Daoy (cell line): ENCODE measurements around the gene CSTPP1. TPM values are rescaled to one million over a fixed set of nuclear protein-coding genes. Genes with fewer than 3 reads are reported as not detected.
"Not testable (repeated sequence)": the region's sequence is repeated elsewhere in the genome, so short reads cannot be mapped to it uniquely, and the experiment has no call there.

Experiments used
- DNase-seq: peaks from one replicate; pipeline ENCODE4 v3.0.0-alpha.2; 2015; ENCODE audit warnings: low read depth
- total RNA-seq: library from RNA; depleted of rRNA; stranded (reverse); fragments of >200 nt; shearing (Covaris generic); gene quantifications from 2 replicates; pipeline ENCODE4 v1.2.3, GENCODE V29; 2014

Gene CSTPP1
- total RNA-seq, 1 experiment from 2014 or later = 16.1 TPM

GRCh38 chr11:47099214-47099917, 162.8 kb downstream of the CSTPP1 start:
- no peak for DNase-seq

- no peak for DNase-seq
These were observed 163.4 kb downstream of the CSTPP1 start for GRCh38 chr11:47099918-47100315.

DNA sequence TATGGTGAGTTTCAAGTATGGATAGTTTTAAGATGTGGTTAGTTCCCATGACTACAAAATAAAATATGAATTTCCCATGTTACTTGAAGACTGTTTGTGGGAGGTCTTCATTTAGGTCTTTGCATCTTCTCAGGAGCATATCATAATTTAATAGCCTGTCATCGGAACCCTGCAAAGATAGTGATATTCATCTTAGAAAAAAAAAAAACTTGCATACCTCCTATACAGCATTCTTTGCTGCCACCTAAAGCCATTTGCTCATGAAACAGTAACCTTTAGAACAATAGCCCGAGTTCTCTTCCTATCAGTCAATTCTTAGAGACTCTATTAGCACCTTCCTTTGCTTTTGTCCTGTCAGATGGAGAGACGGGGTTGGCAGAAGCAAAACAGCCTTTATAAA, 164.8 kb downstream of the CSTPP1 start:
- DNase-seq = no peak

DNA sequence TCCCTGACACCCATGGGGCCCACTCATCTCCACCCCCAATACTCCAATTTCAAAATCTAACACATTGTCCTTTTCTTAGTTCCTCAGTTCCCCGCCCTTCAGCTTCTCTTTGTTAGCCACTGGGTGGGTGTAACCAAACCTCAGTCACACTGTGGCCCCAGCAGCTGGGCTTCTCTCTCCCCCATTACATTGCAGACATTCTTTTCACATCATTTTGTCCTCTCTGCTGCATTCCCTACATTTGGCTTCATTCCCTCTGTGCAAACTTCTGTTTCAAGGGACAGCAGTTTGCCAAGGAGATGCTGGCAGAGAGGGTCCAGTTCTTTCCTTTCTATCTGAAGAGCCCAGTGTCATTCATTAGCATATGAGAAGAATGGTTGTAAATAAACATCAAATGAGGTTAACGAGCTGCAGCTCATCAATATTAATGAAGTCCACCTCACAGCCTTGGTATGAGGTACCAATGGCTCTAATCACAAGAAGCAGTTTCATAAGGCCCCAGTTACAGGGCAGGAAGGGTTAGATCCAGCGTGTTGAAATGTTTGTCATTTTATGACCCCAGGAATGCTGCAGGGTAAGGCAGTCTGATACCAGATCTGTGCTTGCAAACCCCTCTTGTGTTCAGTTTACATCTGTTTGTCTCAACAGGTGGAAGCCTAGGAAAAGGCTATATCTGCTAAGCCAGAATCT, 167.8 kb downstream of the CSTPP1 start:
- DNase-seq = no peak

- DNase-seq = no peak
These were observed 169.0 kb downstream of the CSTPP1 start for GRCh38 chr11:47105541-47105940.

DNA sequence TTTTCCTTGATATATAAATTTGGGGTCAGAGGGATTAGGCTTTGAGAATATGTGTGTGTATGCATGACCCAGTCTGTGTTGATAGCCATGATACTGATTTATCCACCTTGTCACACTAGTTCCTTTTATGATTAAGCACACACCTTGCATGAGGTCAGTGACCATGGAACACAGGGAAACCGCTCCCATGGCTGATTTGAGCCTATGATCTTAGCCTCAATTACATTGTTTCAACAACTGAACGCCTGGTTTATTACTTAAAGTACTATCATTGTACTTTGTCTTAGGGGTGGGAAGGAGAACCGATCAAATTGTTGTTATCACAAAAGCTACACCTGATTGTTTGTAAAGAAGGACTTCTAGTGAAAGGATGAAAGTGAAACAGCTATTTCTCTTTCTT, 169.4 kb downstream of the CSTPP1 start:
- DNase-seq = no peak

DNA sequence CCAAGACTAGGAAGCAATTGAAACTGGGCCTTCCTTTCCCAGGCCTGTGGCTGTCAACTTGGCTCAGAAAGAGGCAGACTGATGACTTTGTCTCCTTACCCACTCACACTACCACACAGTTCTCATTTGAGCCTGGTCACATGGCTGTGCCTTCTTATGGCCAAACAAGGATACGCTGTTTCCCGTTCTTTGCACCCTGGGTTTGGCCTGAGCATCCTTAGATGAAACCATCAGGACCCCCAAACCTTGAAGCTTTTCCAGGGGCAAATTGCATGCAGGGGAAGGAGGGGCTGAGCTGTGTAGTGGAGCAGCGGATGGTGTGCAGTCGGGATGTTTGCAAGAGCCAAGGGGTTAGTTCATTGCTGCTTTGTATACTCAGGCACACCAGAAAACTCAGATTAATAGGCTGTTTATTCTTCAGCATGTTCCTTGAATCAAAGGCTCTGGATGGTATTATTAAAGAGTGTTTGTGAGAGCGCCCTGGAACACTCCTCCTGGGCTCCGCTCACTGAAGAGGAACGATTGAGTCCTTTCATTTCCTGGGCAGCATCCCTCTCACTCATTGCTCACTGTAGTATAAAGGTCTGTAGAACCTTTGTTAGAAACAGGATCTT, 170.3 kb downstream of the CSTPP1 start:
- no peak for DNase-seq

- DNase-seq = no peak
These were observed 171.2 kb downstream of the CSTPP1 start for GRCh38 chr11:47107744-47108143.

DNA sequence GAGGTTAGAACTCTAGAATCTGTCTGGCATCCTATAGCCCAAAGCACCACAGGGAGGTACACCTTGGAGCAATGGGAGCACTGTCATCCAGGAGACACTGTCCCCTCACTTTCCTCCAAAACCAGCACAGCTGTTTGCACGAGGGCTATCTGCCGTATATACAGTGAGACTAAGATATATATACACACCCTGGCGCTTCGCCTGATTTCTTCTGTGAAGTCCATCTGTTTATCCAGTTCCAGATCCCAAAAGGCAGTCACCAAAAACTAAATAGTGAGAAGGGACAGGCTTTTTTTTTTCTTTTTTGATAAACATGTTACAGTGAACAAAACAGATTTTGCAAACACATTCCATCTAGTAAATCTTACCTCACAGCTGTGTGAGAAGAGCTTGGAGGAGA, 171.7 kb downstream of the CSTPP1 start:
- no peak for DNase-seq

DNA sequence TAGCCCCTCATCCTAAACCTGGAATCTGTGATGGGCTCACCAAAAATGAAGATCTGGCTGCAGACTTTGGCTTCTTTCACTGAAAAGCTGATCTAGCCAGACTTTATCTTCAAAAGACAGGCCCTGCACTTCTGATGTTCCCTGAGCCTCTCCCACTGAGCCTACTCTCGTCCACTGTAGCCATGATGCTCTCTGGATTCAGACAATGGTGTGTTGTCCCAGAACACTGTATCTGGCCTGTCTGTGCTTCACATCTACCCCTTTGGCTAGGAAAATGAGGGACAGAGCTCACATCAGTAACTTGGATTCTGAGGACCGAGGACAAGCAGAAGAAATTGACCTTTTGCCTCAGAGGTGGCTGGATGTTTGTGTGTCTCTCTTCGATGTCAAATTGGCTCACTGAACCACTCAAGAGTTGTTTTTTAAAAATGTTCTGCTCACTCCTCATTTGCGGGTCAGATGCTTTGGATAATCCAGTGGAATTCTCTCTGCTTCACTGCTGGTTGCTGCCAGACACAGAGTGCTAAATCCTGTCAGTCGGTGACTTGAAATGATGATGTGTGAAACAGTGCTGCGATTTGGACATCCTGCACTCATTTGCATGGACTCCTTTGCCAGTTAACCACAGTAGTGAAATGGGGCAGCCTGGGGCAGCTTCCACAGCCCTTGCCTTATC, 172.6 kb downstream of the CSTPP1 start:
- DNase-seq = no peak

DNA sequence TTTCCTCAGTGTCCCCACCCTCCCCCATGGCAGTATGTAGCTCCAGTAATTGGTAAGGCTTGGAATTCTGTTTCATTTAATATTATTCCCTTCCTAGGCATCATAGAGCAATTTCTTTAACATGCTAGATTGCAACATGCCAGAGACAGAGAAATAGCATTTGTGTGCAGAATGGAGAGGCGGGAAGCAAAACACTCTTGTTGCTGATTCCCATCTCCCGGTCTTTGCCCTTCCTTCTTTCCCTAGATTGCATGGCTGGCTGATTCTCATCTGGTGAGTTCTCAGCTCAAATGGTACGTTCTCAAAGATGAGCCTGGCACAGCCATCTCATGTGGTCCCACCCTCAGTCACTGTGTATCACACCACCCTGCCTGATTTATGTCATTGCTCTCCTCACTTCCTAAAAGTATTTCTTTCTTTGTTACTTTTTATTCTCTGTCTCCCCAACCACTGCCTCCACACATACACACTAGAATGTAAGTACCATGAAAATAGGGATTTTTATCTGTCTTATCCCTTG, 173.2 kb downstream of the CSTPP1 start:
- no peak for DNase-seq

- DNase-seq = no peak
These were observed 174.8 kb downstream of the CSTPP1 start for GRCh38 chr11:47111318-47111804.

DNA sequence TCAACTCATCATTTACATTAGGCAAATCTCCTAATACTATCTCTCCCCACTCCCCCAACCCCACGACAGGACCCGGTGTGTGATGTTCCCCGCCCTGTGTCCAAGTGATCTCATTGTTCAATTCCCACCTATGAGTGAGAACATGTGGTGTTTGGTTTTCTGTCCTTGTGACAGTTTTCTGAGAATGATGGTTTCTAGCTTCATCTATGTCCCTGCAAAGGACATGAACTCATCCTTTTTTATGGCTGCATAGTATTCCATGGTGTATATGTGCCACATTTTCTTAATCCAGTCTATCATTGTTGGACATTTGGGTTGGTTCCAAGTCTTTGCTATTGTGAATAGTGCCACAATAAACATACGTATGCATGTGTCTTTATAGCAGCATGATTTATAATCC, 176.4 kb downstream of the CSTPP1 start:
- not testable (repeated sequence) for DNase-seq

- DNase-seq = not testable (repeated sequence)
These were observed 182.6 kb downstream of the CSTPP1 start for GRCh38 chr11:47118958-47119688.

DNA sequence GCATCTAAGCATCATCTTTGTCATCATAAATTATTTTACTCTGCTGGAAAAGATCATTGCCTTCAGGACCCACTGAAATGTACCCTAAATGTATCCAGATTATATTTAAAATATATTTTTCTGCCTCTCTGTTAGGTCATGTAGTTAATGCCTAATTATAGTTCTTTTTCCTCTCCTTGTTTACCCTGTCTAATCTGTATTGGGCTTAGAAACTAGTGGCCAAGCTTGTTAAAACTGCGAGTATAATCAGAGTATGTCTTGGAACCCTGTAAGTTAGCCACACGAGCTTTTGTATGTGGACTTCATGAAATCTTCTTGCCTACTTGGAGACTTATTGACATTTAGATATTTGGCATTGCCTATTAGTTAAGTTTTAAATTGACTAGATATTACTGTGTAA, 184.5 kb downstream of the CSTPP1 start:
- no peak for DNase-seq

- no peak for DNase-seq
These were observed 185.2 kb downstream of the CSTPP1 start for GRCh38 chr11:47121731-47122130.

DNA sequence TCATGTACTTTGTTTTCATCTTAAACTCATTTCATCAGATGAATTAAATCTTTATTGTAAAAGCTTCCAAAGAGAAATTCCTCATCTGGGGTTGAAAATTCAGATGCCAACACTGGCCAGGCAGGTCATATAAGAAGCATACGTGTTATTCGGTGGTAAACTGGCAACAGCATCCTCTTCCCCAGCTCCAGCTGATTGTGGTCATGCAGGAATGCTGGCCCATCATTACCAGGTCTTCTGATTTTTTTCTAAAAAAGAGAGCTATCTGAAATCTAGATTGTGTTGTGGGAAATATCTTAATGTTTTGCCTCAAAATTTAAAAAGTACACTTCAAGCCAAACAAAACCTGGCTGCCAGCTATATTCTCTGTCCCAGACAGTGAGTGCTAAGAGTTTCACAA, 186.5 kb downstream of the CSTPP1 start:
- no peak for DNase-seq

- no peak for DNase-seq
These were observed 188.1 kb downstream of the CSTPP1 start for GRCh38 chr11:47124675-47125074.

DNA sequence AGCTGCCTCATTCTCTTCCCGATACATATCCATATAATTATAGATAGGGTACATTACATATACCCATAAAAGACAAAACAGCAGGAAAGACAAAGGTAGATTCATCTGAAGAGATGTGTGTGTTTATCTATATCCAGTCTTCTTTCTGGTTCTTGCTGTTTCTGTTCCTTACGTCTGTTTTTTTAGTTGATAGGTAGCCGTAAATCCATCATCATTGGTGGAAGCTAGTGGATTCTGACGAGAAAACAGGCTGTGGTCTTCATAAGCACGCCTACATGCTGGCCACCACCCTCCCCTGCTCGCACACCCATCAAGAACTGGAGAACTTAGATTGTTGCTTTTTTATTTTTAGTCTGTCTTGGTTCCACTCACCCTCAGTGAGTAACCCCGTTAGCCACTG, 188.5 kb downstream of the CSTPP1 start:
- no peak for DNase-seq

GRCh38 chr11:47127213-47127612, 190.7 kb downstream of the CSTPP1 start:
- DNase-seq = no peak

DNA sequence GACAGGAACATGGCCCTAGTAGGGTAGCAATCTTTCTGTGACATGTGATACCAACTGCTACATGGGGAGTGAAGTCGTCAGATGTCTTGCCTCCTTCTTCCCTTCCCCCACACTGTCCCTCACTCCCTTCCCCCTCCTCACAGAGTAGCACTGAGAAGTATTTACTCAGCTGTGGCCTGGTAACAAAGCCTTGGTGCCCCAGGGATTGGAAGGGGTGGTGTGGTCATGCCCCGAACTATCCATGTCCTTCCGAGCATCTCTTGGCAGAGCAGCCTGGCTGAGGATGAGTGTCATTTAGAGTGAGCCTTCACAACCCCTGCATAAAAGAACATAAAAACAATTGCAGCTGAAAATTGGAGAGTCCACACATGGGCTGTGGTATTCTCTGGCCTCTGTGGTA, 194.0 kb downstream of the CSTPP1 start:
- DNase-seq = no peak
